ENCODE measurements around the gene GOLGA6L9.
A peak's percentile ranks its signal among the peaks of the same experiment; 100 is the strongest.
"Not testable (repeated sequence)": the region's sequence is repeated elsewhere in the genome, so short reads cannot be mapped to it uniquely, and the experiment has no call there.

Gene GOLGA6L9, protein sequence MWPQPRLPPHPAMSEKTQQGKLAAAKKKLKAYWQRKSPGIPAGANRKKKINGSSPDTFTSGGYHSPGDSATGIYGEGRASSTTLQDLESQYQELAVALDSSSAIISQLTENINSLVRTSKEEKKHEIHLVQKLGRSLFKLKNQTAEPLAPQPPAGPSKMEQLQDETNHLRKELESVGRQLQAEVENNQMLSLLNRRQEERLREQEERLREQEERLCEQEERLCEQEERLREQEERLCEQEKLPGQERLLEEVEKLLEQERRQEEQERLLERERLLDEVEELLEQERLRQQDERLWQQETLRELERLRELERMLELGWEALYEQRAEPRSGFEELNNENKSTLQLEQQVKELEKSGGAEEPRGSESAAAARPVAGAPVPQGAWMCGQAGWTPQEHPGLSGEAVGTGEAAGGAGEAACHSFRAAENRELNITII

DNA sequence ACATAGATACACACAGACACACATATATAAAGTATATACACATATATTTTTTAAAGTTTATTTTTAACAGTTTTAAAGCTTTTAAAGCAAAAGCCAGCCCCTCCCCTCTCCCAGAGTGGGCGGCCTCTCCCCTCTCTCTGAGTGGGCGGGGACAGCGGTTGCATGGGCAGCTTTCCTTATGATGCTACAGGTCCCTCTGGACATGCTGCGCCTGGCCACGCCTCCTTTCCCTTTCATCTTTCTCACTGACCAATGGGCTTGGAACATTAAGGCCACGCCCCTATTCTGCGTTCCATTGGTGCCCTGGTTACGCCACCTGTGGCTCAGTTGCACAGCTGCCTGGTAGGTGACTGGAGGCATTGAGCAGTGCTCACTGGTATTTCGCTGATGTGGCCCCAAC, at the start of gene GOLGA6L9:
TSS of gene GOLGA6L9 (plus strand) at position 124 of the 400 bp plus-strand sequence. CDS start at position 388, 264 bp downstream.
- not testable (repeated sequence) for H3K27ac ChIP-seq (ENCODE audit: low read depth, low read length); H3K4me3 ChIP-seq (ENCODE audit: low read depth, low read length); H3K9me3 ChIP-seq (ENCODE audit: control insufficient read depth, insufficient read depth, low read length); H3K9ac ChIP-seq (ENCODE audit: low read depth, low read length); H3K36me3 ChIP-seq (ENCODE audit: control insufficient read depth, insufficient read depth, low read length); H3K4me1 ChIP-seq (ENCODE audit: control insufficient read depth, insufficient read depth, low read length); H3K27me3 ChIP-seq (ENCODE audit: control insufficient read depth, insufficient read depth, low read length)

DNA sequence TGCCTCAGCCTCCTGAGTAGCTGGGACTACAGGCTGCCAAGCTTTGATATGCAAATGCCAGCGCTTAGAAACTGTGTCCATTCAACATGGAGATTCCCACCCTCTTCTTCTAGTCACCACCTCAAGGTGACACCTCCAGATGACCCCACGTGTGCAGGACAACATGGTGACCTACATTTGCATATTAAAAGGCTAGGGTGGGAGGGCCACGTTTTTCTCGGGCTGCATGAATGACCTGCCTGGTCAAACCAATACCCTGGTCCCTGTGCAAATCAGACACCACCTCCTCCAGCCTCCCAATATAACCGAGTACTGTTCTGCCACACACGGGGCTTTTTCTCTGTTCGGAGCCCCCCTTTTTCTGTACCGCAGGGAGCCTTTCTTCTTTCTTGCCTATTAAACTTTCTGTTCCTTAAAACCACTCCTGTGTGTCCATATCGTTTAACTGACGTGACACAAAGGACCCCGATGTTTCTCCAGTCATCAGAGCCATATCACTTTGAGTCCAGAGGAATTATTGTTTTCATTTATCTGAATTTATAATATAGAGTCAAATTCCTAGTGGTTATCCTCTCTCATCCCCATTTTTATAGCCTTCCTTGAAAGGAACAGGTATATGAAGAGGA, 48.2 kb upstream of the GOLGA6L9 start:
- H3K9me3 ChIP-seq (ENCODE audit: control insufficient read depth, insufficient read depth, low read length); H3K9ac ChIP-seq (ENCODE audit: low read depth, low read length); H3K27ac ChIP-seq (ENCODE audit: low read depth, low read length); H3K27me3 ChIP-seq (ENCODE audit: control insufficient read depth, insufficient read depth, low read length); H3K36me3 ChIP-seq (ENCODE audit: control insufficient read depth, insufficient read depth, low read length); H3K4me3 ChIP-seq (ENCODE audit: low read depth, low read length): not testable (repeated sequence)
- peaks cover 18% of the 10 kb centered on the region; the same call in 1 of the 2 replicates for H3K4me1 ChIP-seq (ENCODE audit: control insufficient read depth, insufficient read depth, low read length)

DNA sequence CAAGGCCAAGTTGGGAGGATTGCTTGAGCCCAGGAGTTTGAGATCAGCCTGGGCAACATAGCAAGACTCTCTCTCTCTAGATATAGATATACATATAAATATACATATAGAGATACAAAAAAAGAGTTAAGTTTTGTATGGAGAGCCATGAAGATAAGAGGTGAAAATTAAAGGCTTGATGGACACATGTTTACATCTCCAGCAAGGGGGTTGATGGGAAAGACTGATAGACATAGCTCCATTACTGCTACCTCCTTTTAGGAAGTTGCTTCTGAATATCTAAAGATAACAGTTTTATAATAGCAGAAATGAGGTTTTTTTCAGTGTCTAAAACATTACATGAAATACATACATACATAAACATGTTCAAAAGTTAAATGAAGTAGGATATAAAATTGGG, 42.4 kb upstream of the GOLGA6L9 start:
- H3K27ac ChIP-seq (ENCODE audit: low read depth, low read length); H3K9ac ChIP-seq (ENCODE audit: low read depth, low read length); H3K36me3 ChIP-seq (ENCODE audit: control insufficient read depth, insufficient read depth, low read length); H3K27me3 ChIP-seq (ENCODE audit: control insufficient read depth, insufficient read depth, low read length); H3K9me3 ChIP-seq (ENCODE audit: control insufficient read depth, insufficient read depth, low read length); H3K4me3 ChIP-seq (ENCODE audit: low read depth, low read length): not testable (repeated sequence)
- H3K4me1 ChIP-seq (ENCODE audit: control insufficient read depth, insufficient read depth, low read length): peaks cover 11% of the 10 kb centered on the region; the same call in 1 of the 2 replicates

DNA sequence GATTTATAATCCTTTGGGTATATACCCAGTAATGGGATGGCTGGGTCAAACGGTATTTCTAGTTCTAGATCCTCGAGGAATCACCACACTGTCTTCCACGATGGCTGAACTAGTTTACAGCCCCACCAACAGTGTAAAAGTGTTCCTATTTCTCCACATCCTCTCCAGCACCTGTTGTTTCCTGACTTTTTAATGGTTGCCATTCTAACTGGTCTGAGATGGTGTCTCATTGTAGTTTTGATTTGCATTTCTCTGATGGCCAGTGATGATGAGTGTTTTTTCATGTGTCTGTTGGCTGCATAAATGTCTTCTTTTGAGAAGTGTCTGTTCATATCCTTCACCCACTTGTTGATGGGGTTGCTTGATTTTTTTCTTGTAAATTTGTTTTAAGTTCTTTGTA, 39.5 kb upstream of the GOLGA6L9 start:
- H3K9ac ChIP-seq (ENCODE audit: low read depth, low read length); H3K36me3 ChIP-seq (ENCODE audit: control insufficient read depth, insufficient read depth, low read length); H3K9me3 ChIP-seq (ENCODE audit: control insufficient read depth, insufficient read depth, low read length); H3K27ac ChIP-seq (ENCODE audit: low read depth, low read length); H3K4me3 ChIP-seq (ENCODE audit: low read depth, low read length); H3K27me3 ChIP-seq (ENCODE audit: control insufficient read depth, insufficient read depth, low read length); H3K4me1 ChIP-seq (ENCODE audit: control insufficient read depth, insufficient read depth, low read length): not testable (repeated sequence)

DNA sequence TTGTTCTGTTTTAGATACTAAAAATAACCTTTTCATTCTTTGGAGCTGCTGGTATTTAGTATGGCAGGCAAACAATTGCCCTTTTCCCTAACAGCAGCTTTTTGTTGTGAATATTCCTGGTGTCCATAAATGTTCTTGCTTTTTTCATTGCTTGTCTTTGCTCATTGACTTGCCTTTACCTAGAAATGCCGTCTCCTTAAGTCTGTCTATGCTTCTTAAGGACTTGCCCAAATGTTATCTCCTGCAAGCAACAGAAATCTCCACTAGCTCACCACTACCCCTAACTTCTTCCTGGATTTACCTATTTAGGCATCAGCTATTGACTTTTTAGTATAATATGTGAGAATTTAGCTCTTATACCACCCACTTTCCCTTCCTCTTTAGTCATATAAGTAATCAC, 37.5 kb upstream of the GOLGA6L9 start:
- H3K9ac ChIP-seq (ENCODE audit: low read depth, low read length); H3K4me3 ChIP-seq (ENCODE audit: low read depth, low read length); H3K4me1 ChIP-seq (ENCODE audit: control insufficient read depth, insufficient read depth, low read length); H3K27me3 ChIP-seq (ENCODE audit: control insufficient read depth, insufficient read depth, low read length); H3K27ac ChIP-seq (ENCODE audit: low read depth, low read length); H3K9me3 ChIP-seq (ENCODE audit: control insufficient read depth, insufficient read depth, low read length); H3K36me3 ChIP-seq (ENCODE audit: control insufficient read depth, insufficient read depth, low read length): not testable (repeated sequence)

DNA sequence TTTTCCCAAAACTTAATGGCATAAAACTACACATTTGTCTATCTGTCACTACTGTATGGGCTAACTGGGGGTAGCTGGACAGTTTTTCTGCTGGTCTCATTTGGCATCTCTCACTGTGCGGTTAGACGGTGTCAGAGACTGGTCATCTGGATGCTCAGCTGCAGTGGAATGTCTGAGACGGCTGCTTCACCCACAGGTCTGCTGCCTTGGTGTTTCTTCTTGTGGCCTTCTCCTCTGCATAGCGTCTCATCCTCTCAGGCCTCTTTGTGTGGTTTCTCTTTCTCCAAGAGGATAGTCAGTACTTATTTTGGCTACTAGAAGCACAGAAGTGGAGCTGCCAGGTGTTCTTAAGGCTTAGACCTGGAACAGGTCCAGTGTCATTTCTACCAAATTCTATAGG, 35.9 kb upstream of the GOLGA6L9 start:
- Histone ChIP-seq H3K36me3 (ENCODE audit: control insufficient read depth, insufficient read depth, low read length) (no peaks in the 10 kb centered on the region), H3K4me3 (ENCODE audit: low read depth, low read length) (no peak overlapping the region), H3K9ac (ENCODE audit: low read depth, low read length) (no peak overlapping the region), H3K9me3 (ENCODE audit: control insufficient read depth, insufficient read depth, low read length) (no peaks in the 10 kb centered on the region), H3K27ac (ENCODE audit: low read depth, low read length) (no peak overlapping the region), H3K27me3 (ENCODE audit: control insufficient read depth, insufficient read depth, low read length) (no peaks in the 10 kb centered on the region), H3K4me1 (ENCODE audit: control insufficient read depth, insufficient read depth, low read length) (peaks cover 8% of the 10 kb centered on the region; the same call in 1 of the 2 replicates)

DNA sequence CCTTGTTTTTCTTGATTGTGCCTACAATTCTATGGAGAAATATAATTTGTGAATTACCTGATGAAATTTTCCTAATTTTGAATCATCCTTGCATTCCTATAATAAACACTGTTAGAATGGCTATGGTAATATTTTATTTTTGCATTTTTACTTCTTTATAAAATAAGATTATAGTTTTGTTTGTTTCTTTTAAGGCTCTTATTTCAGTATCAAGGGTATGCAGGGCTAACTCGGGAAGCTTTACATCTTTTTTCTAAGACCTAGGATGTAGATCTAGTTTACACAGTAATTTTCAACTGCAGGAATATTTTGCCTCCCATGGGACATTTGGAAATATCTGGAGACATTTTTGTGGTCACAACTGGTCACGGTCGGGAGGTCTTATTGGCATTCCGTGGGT, 33.8 kb upstream of the GOLGA6L9 start:
- peaks cover 23% of the 10 kb centered on the region for H3K4me1 ChIP-seq (ENCODE audit: control insufficient read depth, insufficient read depth, low read length)
- not testable (repeated sequence) for H3K4me3 ChIP-seq (ENCODE audit: low read depth, low read length); H3K9ac ChIP-seq (ENCODE audit: low read depth, low read length); H3K27ac ChIP-seq (ENCODE audit: low read depth, low read length); H3K36me3 ChIP-seq (ENCODE audit: control insufficient read depth, insufficient read depth, low read length); H3K9me3 ChIP-seq (ENCODE audit: control insufficient read depth, insufficient read depth, low read length); H3K27me3 ChIP-seq (ENCODE audit: control insufficient read depth, insufficient read depth, low read length)

DNA sequence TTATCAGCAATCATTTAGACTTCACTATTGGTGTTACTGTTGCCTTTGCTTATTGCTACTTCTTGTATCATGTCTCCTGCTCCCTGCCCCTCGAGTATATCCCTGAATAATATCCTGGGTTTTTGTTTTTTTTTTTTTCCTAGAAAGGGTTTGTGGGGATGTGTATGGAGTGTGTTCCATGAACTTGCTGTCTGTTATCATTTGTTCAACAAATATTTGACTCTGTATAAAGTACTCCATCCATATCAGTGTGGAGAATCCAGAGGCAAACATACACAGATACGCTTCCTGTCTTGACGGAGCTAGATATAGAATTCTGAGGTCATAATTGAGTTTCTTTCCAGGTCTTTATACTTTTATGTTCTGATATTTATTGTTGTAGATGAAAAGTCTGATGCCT, 31.8 kb upstream of the GOLGA6L9 start:
- H3K27me3 ChIP-seq (ENCODE audit: control insufficient read depth, insufficient read depth, low read length): no peaks in the 10 kb centered on the region
- no peaks in the 10 kb centered on the region for H3K9me3 ChIP-seq (ENCODE audit: control insufficient read depth, insufficient read depth, low read length)
- H3K9ac ChIP-seq (ENCODE audit: low read depth, low read length): no peak overlapping the region
- no peak overlapping the region for H3K4me3 ChIP-seq (ENCODE audit: low read depth, low read length)
- no peaks in the 10 kb centered on the region for H3K36me3 ChIP-seq (ENCODE audit: control insufficient read depth, insufficient read depth, low read length)
- peaks cover 15% of the 10 kb centered on the region for H3K4me1 ChIP-seq (ENCODE audit: control insufficient read depth, insufficient read depth, low read length)
- no peak overlapping the region for H3K27ac ChIP-seq (ENCODE audit: low read depth, low read length)

DNA sequence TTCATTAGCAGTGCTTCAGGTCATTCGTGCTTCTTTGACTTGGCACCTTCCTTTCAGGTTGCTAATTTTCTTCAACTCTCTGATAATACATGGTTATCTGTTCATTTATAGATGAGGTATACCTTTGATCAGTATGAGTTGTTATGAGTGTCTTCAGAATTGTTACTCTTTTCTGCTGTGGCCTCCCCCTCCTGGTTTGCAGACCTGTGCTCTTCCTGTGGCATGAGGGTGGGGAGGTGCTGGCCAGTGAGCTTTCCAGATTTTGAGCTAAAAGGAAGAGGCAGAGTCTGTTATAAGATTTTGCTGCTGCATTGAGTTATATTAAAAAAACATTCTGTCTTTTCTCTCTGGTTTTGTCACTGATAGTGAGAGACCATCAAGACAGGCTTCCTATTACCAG, 30.8 kb upstream of the GOLGA6L9 start:
- H3K27ac ChIP-seq (ENCODE audit: low read depth, low read length): peak overlapping the region; percentile 42
- H3K27me3 ChIP-seq (ENCODE audit: control insufficient read depth, insufficient read depth, low read length): no peaks in the 10 kb centered on the region
- H3K9ac ChIP-seq (ENCODE audit: low read depth, low read length): no peak overlapping the region
- H3K9me3 ChIP-seq (ENCODE audit: control insufficient read depth, insufficient read depth, low read length): no peaks in the 10 kb centered on the region
- peaks cover 19% of the 10 kb centered on the region for H3K4me1 ChIP-seq (ENCODE audit: control insufficient read depth, insufficient read depth, low read length)
- H3K36me3 ChIP-seq (ENCODE audit: control insufficient read depth, insufficient read depth, low read length): no peaks in the 10 kb centered on the region
- H3K4me3 ChIP-seq (ENCODE audit: low read depth, low read length): no peak overlapping the region

DNA sequence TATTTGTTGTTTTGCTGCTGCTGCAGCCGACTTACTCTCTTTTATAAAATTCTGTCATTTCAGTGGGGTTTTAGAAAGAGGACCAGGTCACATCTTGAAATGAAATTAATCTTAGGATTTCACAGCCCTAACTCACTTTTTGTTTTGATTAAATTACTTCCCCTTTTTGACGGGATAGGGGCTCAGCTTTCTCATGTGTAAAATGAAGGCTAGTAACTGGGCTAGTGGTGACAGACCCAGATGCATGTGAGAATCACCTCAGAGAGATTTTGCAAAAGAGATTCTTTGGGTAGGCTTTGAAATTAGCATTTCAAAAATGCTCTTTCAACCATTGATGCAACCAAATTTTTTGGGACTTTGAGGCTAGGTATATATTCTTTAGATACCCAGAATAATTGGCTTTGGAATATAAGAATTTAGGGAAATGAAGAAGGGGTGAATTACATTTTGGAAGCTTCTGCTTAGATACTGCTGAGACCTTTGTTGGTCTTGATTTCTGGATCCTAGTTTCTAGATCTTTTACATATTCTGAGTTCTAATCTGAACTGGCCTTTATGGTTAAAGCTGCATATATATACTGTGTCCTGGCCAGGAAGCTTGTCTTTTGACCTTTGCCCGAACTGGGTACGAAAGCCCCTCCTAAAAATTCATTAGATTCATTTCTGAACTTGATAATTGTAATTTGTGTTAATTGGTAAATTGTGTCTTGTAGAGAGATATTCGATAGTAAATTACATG, 30.1 kb upstream of the GOLGA6L9 start:
- not testable (repeated sequence) for H3K27me3 ChIP-seq (ENCODE audit: control insufficient read depth, insufficient read depth, low read length); H3K9ac ChIP-seq (ENCODE audit: low read depth, low read length); H3K36me3 ChIP-seq (ENCODE audit: control insufficient read depth, insufficient read depth, low read length); H3K9me3 ChIP-seq (ENCODE audit: control insufficient read depth, insufficient read depth, low read length); H3K4me3 ChIP-seq (ENCODE audit: low read depth, low read length)
- Histone ChIP-seq H3K27ac (ENCODE audit: low read depth, low read length) (peak overlapping the region; percentile 25), H3K4me1 (ENCODE audit: control insufficient read depth, insufficient read depth, low read length) (peaks cover 19% of the 10 kb centered on the region)

DNA sequence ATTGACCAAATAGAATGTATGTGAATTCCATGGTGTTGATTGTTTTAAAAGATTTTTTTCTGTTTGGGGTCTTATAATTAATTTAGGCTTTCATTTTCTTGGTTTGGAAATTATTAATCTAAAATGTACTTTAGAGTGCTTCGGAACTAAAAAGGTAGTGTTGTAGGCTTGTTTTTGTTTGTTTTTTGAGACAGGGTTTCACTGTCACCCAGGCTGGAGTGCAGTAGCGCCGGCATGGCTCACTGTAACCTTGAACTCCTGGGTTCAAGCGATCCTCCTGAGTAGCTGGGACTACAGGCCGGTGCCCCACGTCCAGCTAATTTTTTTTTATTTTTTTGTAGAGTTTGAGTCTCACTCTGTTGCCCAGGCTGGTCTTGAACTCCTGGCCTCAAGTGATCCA, 27.7 kb upstream of the GOLGA6L9 start:
- H3K9me3 ChIP-seq (ENCODE audit: control insufficient read depth, insufficient read depth, low read length); H3K27ac ChIP-seq (ENCODE audit: low read depth, low read length); H3K27me3 ChIP-seq (ENCODE audit: control insufficient read depth, insufficient read depth, low read length); H3K9ac ChIP-seq (ENCODE audit: low read depth, low read length); H3K4me3 ChIP-seq (ENCODE audit: low read depth, low read length): not testable (repeated sequence)
- H3K4me1 ChIP-seq (ENCODE audit: control insufficient read depth, insufficient read depth, low read length): peaks cover 19% of the 10 kb centered on the region
- H3K36me3 ChIP-seq (ENCODE audit: control insufficient read depth, insufficient read depth, low read length): peaks cover 12% of the 10 kb centered on the region; the same call in 1 of the 2 replicates

All from HUES48 (cell line).